22Rv1 (cell line): ENCODE data around the gene FAM222A.

ENCODE experiments used
- CTCF ChIP-seq: fragments of 450-650 bp; IDR thresholded peaks from 2 replicates; pipeline ENCODE4 v1.5.1; 2017; ENCODE audit warnings: mild to moderate bottlenecking
- ZFX ChIP-seq: fragments of 450-650 bp; IDR thresholded peaks from 2 replicates; pipeline ENCODE4 v1.6.1; 2017; ENCODE audit warnings: antibody characterized with exemption, borderline replicate concordance

GRCh38 chr12:109710747-109711595 is 2.7 kb upstream of the FAM222A start:
- TF ChIP-seq CTCF (no peak), ZFX (no peak)
